ENCODE results near the gene TMEM63A. TPM values are rescaled to one million over a fixed set of nuclear protein-coding genes. Genes with fewer than 3 reads are reported as not detected.

TMEM63A gene
- total RNA-seq, 1 donor from 2014 or later, result 75.7 TPM

GRCh38 chr1:225825607-225826007 lies 56.6 kb downstream of the TMEM63A start:
- Mint-ChIP-seq H3K36me3 (peaks cover 16% of the 10 kb centered on the region), H3K4me1 (peaks cover 5% of the 10 kb centered on the region), H3K4me3 (no peak overlapping the region), H3K9me3 (no peaks in the 10 kb centered on the region), H3K27ac (no peak overlapping the region), H3K27me3 (ENCODE audit: low read depth) (no peaks in the 10 kb centered on the region)
- TF ChIP-seq CTCF (IDR thresholded peaks at IDR 0.05; ENCODE audit: unreplicated experiment), result no peak
- DNase-seq (ENCODE audit: low spot score in 2 of 2, unreplicated experiment in 2 of 2), result no peak

- Mint-ChIP-seq H3K27ac (no peak overlapping the region), H3K9me3 (no peaks in the 10 kb centered on the region), H3K4me3 (no peak overlapping the region), H3K4me1 (peaks cover 5% of the 10 kb centered on the region), H3K27me3 (ENCODE audit: low read depth) (no peaks in the 10 kb centered on the region), H3K36me3 (peaks cover 16% of the 10 kb centered on the region)
- TF ChIP-seq CTCF (IDR thresholded peaks at IDR 0.05; ENCODE audit: unreplicated experiment), result no peak
- DNase-seq (ENCODE audit: low spot score in 2 of 2, unreplicated experiment in 2 of 2), result no peak
Observed at GRCh38 chr1:225825078-225825477, 57.1 kb downstream of the TMEM63A start.

GRCh38 chr1:225824533-225824941 lies 57.6 kb downstream of the TMEM63A start:
- H3K4me3 Mint-ChIP-seq, result no peak overlapping the region
- no peaks in the 10 kb centered on the region for H3K27me3 Mint-ChIP-seq (ENCODE audit: low read depth)
- no peak for TF ChIP-seq CTCF (IDR thresholded peaks at IDR 0.05; ENCODE audit: unreplicated experiment)

GRCh38 chr1:225823811-225824261 lies 58.3 kb downstream of the TMEM63A start:
- no peaks in the 10 kb centered on the region for H3K27me3 Mint-ChIP-seq (ENCODE audit: low read depth)
- no peak overlapping the region for H3K27ac Mint-ChIP-seq
- no peaks in the 10 kb centered on the region for H3K9me3 Mint-ChIP-seq
- no peak for DNase-seq (ENCODE audit: low spot score in 2 of 2, unreplicated experiment in 2 of 2)
- no peak for TF ChIP-seq CTCF (IDR thresholded peaks at IDR 0.05; ENCODE audit: unreplicated experiment)
- H3K36me3 Mint-ChIP-seq, result peaks cover 11% of the 10 kb centered on the region
- no peak overlapping the region for H3K4me3 Mint-ChIP-seq
- H3K4me1 Mint-ChIP-seq, result peaks cover 5% of the 10 kb centered on the region

More at GRCh38 chr1:225824533-225824941, 57.6 kb downstream of the TMEM63A start:
- H3K27ac Mint-ChIP-seq, result no peak overlapping the region
- H3K9me3 Mint-ChIP-seq, result no peaks in the 10 kb centered on the region
- no peak for DNase-seq (ENCODE audit: low spot score in 2 of 2, unreplicated experiment in 2 of 2)
- peaks cover 5% of the 10 kb centered on the region for H3K4me1 Mint-ChIP-seq
- peaks cover 15% of the 10 kb centered on the region for H3K36me3 Mint-ChIP-seq

- Mint-ChIP-seq H3K9me3 (no peaks in the 10 kb centered on the region), H3K36me3 (peaks cover 11% of the 10 kb centered on the region), H3K27ac (no peak overlapping the region), H3K4me1 (peaks cover 9% of the 10 kb centered on the region), H3K4me3 (no peak overlapping the region), H3K27me3 (ENCODE audit: low read depth) (no peaks in the 10 kb centered on the region)
- no peak for TF ChIP-seq CTCF (IDR thresholded peaks at IDR 0.05; ENCODE audit: unreplicated experiment)
- no peak for DNase-seq (ENCODE audit: low spot score in 2 of 2, unreplicated experiment in 2 of 2)
Observed at GRCh38 chr1:225822655-225823403, 59.4 kb downstream of the TMEM63A start.

Data from mesothelial cell of epicardium (in vitro differentiated cells).